Measurements from ENCODE around the gene PSMD9.

PSMD9 gene

GRCh38 chr12:121957861-121958515 lies 69.4 kb downstream of the PSMD9 start:
- DNase-seq = no peak

- DNase-seq = no peak
Observed at GRCh38 chr12:121958541-121959240, 70.1 kb downstream of the PSMD9 start.

- DNase-seq = no peak
Observed at GRCh38 chr12:121960541-121960940, 72.0 kb downstream of the PSMD9 start.

GRCh38 chr12:121961195-121961879 lies 72.7 kb downstream of the PSMD9 start:
- DNase-seq = no peak

- DNase-seq = no peak
Observed at GRCh38 chr12:121963341-121964018, 74.9 kb downstream of the PSMD9 start.

GRCh38 chr12:121964813-121965643 lies 76.4 kb downstream of the PSMD9 start:
- DNase-seq = no peak

GRCh38 chr12:121966959-121967358 lies 78.4 kb downstream of the PSMD9 start:
- no peak for DNase-seq

Measured in amniotic stem cell (primary cell).